Trophoblast cell (in vitro differentiated cells and primary cell): ENCODE measurements around the gene PRKCI.

Source experiments
- DNase-seq, 2 donors: peaks; one replicate each; pipeline ENCODE4 v3.0.0-alpha.2; 2016
- H2AFZ ChIP-seq: 2 replicates; pipeline ENCODE4 v1.6.1; 2013; ENCODE audit warnings: low read length, moderate library complexity, mild to moderate bottlenecking; ENCODE audit not compliant: insufficient read depth, poor library complexity
- H2AK5ac ChIP-seq: 2 replicates; pipeline ENCODE4 v1.6.1; 2013; ENCODE audit warnings: mild to moderate bottlenecking, low read length
- H2BK120ac ChIP-seq: 2 replicates; pipeline ENCODE4 v1.6.1; 2013; ENCODE audit warnings: low read length, mild to moderate bottlenecking, moderate library complexity; ENCODE audit not compliant: insufficient read depth, poor library complexity
- H2BK12ac ChIP-seq: 2 replicates; pipeline ENCODE4 v1.6.1; 2013; ENCODE audit warnings: mild to moderate bottlenecking, low read length, moderate library complexity
- H2BK5ac ChIP-seq: 2 replicates; pipeline ENCODE4 v1.6.1; 2013; ENCODE audit warnings: low read length, low read depth, moderate library complexity, mild to moderate bottlenecking; ENCODE audit not compliant: poor library complexity
- H3K14ac ChIP-seq: 2 replicates; pipeline ENCODE4 v1.6.1; 2013; ENCODE audit warnings: mild to moderate bottlenecking, low read length
- H3K18ac ChIP-seq: 2 replicates; pipeline ENCODE4 v1.6.1; 2013; ENCODE audit warnings: mild to moderate bottlenecking, low read length
- H3K23ac ChIP-seq: 2 replicates; pipeline ENCODE4 v1.6.1; 2013; ENCODE audit warnings: low read length
- H3K27ac ChIP-seq: 2 replicates; pipeline ENCODE4 v1.5.1; 2013; ENCODE audit warnings: low read depth, mild to moderate bottlenecking, inconsistent platforms, low read length, moderate library complexity
- H3K27me3 ChIP-seq: 2 replicates; pipeline ENCODE4 v1.6.1; 2013; ENCODE audit warnings: inconsistent platforms, mild to moderate bottlenecking, low read length, moderate library complexity; ENCODE audit not compliant: insufficient read depth
- H3K36me3 ChIP-seq, 2 experiments: 1 replicate in 1 of 2; 2 replicates in 1 of 2; pipeline ENCODE4 v1.6.1; 2013; ENCODE audit warnings: low read length in 2 of 2, mild to moderate bottlenecking in 2 of 2, moderate library complexity in 1 of 2; ENCODE audit not compliant: insufficient read depth in 2 of 2, control insufficient read depth in 1 of 2
- H3K4ac ChIP-seq: 2 replicates; pipeline ENCODE4 v1.6.1; 2013; ENCODE audit warnings: low read depth, mild to moderate bottlenecking, low read length, moderate library complexity
- H3K4me1 ChIP-seq, 2 experiments: 1 replicate in 1 of 2; 2 replicates in 1 of 2; pipeline ENCODE4 v1.6.1; 2013; ENCODE audit warnings: low read length in 2 of 2, mild to moderate bottlenecking in 2 of 2, moderate library complexity in 1 of 2; ENCODE audit not compliant: insufficient read depth in 2 of 2, control insufficient read depth in 1 of 2
- H3K4me2 ChIP-seq: 2 replicates; pipeline ENCODE4 v1.6.1; 2013; ENCODE audit warnings: inconsistent platforms, mild to moderate bottlenecking, low read length, moderate library complexity
- H3K4me3 ChIP-seq: 2 replicates; pipeline ENCODE4 v1.5.1; 2013; ENCODE audit warnings: mild to moderate bottlenecking, low read depth, low read length, inconsistent platforms
- H3K79me1 ChIP-seq: one replicate; pipeline ENCODE4 v1.6.1; 2013; ENCODE audit warnings: low read length
- H3K79me2 ChIP-seq: 2 replicates; pipeline ENCODE4 v1.6.1; 2013; ENCODE audit warnings: low read length, mild to moderate bottlenecking; ENCODE audit not compliant: control insufficient read depth, insufficient read depth, poor library complexity
- H3K9ac ChIP-seq: 2 replicates; pipeline ENCODE4 v1.6.1; 2013; ENCODE audit warnings: mild to moderate bottlenecking, low read length
- H3K9me3 ChIP-seq: 2 replicates; pipeline ENCODE4 v1.6.1; 2013; ENCODE audit warnings: low read depth, mild to moderate bottlenecking, control low read depth, inconsistent platforms, low read length; ENCODE audit not compliant: insufficient read depth
- H4K12ac ChIP-seq: 2 replicates; pipeline ENCODE4 v1.6.1; 2013; ENCODE audit warnings: low read depth, mild to moderate bottlenecking, low read length, moderate library complexity
- H4K8ac ChIP-seq: 2 replicates; pipeline ENCODE4 v1.6.1; 2013; ENCODE audit warnings: low read depth, mild to moderate bottlenecking, low read length, moderate library complexity
- H4K91ac ChIP-seq: one replicate; pipeline ENCODE4 v1.6.1; 2013; ENCODE audit warnings: low read depth, mild to moderate bottlenecking, low read length, moderate library complexity
- WGBS: extraction: QIAGEN DNeasy Blood & Tissue Kit; methylation state at CpG from one replicate; pipeline ENCODE4 v1.1.7; 2013; ENCODE audit warnings: missing lambda C conversion rate; ENCODE audit not compliant: insufficient read length, insufficient coverage; ENCODE audit errors: extremely low coverage; 5-methylcytosine and 5-hydroxymethylcytosine counted together

PRKCI gene

GRCh38 chr3:170309046-170309445, 86.8 kb downstream of the PRKCI start:
- Histone ChIP-seq H3K23ac (no peak overlapping the region), H4K91ac (no peak overlapping the region), H3K79me1 (peaks cover 2% of the 10 kb centered on the region), H4K12ac (no peak overlapping the region), H3K79me2 (no peaks in the 10 kb centered on the region), H3K36me3 (no peaks in the 10 kb centered on the region), H2AFZ (no peak overlapping the region), H3K27me3 (no peaks in the 10 kb centered on the region), H2BK12ac (no peak overlapping the region), H3K4me1 (peaks cover 5 to 6% of the 10 kb centered on the region in 2 experiments), H3K4ac (no peak overlapping the region), H2BK5ac (no peak overlapping the region), H2BK120ac (no peak overlapping the region), H3K14ac (no peak overlapping the region), H3K9ac (no peak overlapping the region), H3K18ac (no peak overlapping the region), H4K8ac (no peak overlapping the region), H2AK5ac (no peak overlapping the region), H3K9me3 (no peaks in the 10 kb centered on the region), H3K4me2 (no peak overlapping the region), H3K4me3 (no peak overlapping the region), H3K27ac (no peak overlapping the region)
- DNase-seq, result no peak
- no CpG with 5 or more reads among the region's 1 CpG for WGBS

- no peak overlapping the region for H3K4ac ChIP-seq
- WGBS, result no CpG with 5 or more reads among the region's 3 CpGs
Observed at GRCh38 chr3:170317954-170318353, 95.7 kb downstream of the PRKCI start.

GRCh38 chr3:170320461-170321121, 98.4 kb downstream of the PRKCI start:
- no CpG with 5 or more reads among the region's 7 CpGs for WGBS
- H2AFZ ChIP-seq, result no peak overlapping the region

More at GRCh38 chr3:170317954-170318353, 95.7 kb downstream of the PRKCI start:
- no peaks in the 10 kb centered on the region for H3K9me3 ChIP-seq
- no peaks in the 10 kb centered on the region for H3K79me2 ChIP-seq
- H3K23ac ChIP-seq, result no peak overlapping the region
- H2BK12ac ChIP-seq, result peak overlapping the region; percentile 77
- H2AK5ac ChIP-seq, result no peak overlapping the region
- H4K12ac ChIP-seq, result no peak overlapping the region
- no peak overlapping the region for H3K27ac ChIP-seq
- no peaks in the 10 kb centered on the region for H3K36me3 ChIP-seq
- H4K91ac ChIP-seq, result no peak overlapping the region
- no peak overlapping the region for H2AFZ ChIP-seq
- H2BK5ac ChIP-seq, result no peak overlapping the region
- H3K27me3 ChIP-seq, result no peaks in the 10 kb centered on the region
- no peak overlapping the region for H4K8ac ChIP-seq
- no peak overlapping the region for H3K18ac ChIP-seq
- no peak overlapping the region for H3K4me3 ChIP-seq
- DNase-seq, result no peak
- no peak overlapping the region for H2BK120ac ChIP-seq
- no peak overlapping the region for H3K9ac ChIP-seq
- peaks cover 20% of the 10 kb centered on the region for H3K79me1 ChIP-seq
- H3K4me2 ChIP-seq, result no peak overlapping the region
- peaks cover 8 to 10% of the 10 kb centered on the region in 2 experiments for H3K4me1 ChIP-seq
- H3K14ac ChIP-seq, result no peak overlapping the region

GRCh38 chr3:170321321-170322034, 99.3 kb downstream of the PRKCI start:
- H2AK5ac ChIP-seq, result no peak overlapping the region
- peak overlapping the region; percentile 78 for H3K14ac ChIP-seq
- H3K4me2 ChIP-seq, result no peak overlapping the region
- H4K12ac ChIP-seq, result no peak overlapping the region
- no peak overlapping the region for H2AFZ ChIP-seq
- H3K4ac ChIP-seq, result peak overlapping the region; percentile 89
- H3K4me3 ChIP-seq, result no peak overlapping the region
- H4K91ac ChIP-seq, result peak overlapping the region; percentile 93
- H2BK12ac ChIP-seq, result peak overlapping the region; percentile 97
- peak overlapping the region; percentile 95 for H2BK5ac ChIP-seq
- no peak overlapping the region for H3K23ac ChIP-seq
- H3K79me2 ChIP-seq, result no peaks in the 10 kb centered on the region
- H3K27ac ChIP-seq, result peak overlapping the region; percentile 98
- peaks cover 8 to 13% of the 10 kb centered on the region in 2 experiments for H3K4me1 ChIP-seq
- H3K36me3 ChIP-seq, result no peaks in the 10 kb centered on the region
- H3K79me1 ChIP-seq, result peaks cover 24% of the 10 kb centered on the region
- DNase-seq, result peak; percentile 58 to 78
- peak overlapping the region; percentile 64 for H4K8ac ChIP-seq
- H2BK120ac ChIP-seq, result peak overlapping the region; percentile 97
- H3K9ac ChIP-seq, result no peak overlapping the region
- H3K9me3 ChIP-seq, result no peaks in the 10 kb centered on the region
- H3K18ac ChIP-seq, result peak overlapping the region; percentile 50
- no peaks in the 10 kb centered on the region for H3K27me3 ChIP-seq
- no CpG with 5 or more reads among the region's 11 CpGs for WGBS

More at GRCh38 chr3:170320461-170321121, 98.4 kb downstream of the PRKCI start:
- peak; percentile 72 to 81 for DNase-seq
- peak overlapping the region; percentile 43 for H3K4me2 ChIP-seq
- H3K4ac ChIP-seq, result no peak overlapping the region
- no peak overlapping the region for H3K4me3 ChIP-seq
- peaks cover 24% of the 10 kb centered on the region for H3K79me1 ChIP-seq
- no peaks in the 10 kb centered on the region for H3K79me2 ChIP-seq
- no peaks in the 10 kb centered on the region for H3K36me3 ChIP-seq
- peak overlapping the region; percentile 97 for H2BK5ac ChIP-seq
- H2AK5ac ChIP-seq, result no peak overlapping the region
- no peak overlapping the region for H3K18ac ChIP-seq
- H4K91ac ChIP-seq, result no peak overlapping the region
- peak overlapping the region; percentile 63 for H2BK120ac ChIP-seq
- no peak overlapping the region for H3K14ac ChIP-seq
- peaks cover 8 to 13% of the 10 kb centered on the region in 2 experiments for H3K4me1 ChIP-seq
- H4K8ac ChIP-seq, result no peak overlapping the region
- peak overlapping the region; percentile 87 for H2BK12ac ChIP-seq
- no peaks in the 10 kb centered on the region for H3K27me3 ChIP-seq
- H3K9me3 ChIP-seq, result no peaks in the 10 kb centered on the region
- H4K12ac ChIP-seq, result no peak overlapping the region
- H3K9ac ChIP-seq, result no peak overlapping the region
- no peak overlapping the region for H3K23ac ChIP-seq
- H3K27ac ChIP-seq, result peak overlapping the region; percentile 98
